IMR-90 (cell line): ENCODE results near the gene TERC. TPM values are rescaled to one million over a fixed set of nuclear protein-coding genes. Genes with fewer than 3 reads are reported as not detected.
A peak's percentile ranks its signal among the peaks of the same experiment; 100 is the strongest.

Experiments
- ATAC-seq: fragments of 200-7000 bp; cut with Tn5 transposase; 2 replicates; pipeline ENCODE4 v1.9.1; 2020; ENCODE audit warnings: low read depth, mild to moderate bottlenecking, moderate library complexity
- Bru-seq: library from RNA; stranded (reverse); fragments of 400-500 nt; gene quantifications from one replicate; lab custom pipeline; 2021; lab: Mats Ljungman, UMichigan
- BruChase-seq, 2 experiments: library from RNA; stranded (reverse); fragments of 400-500 nt; gene quantifications; one replicate each; lab custom pipeline; 2021; lab: Mats Ljungman, UMichigan
- BruUV-seq: library from RNA; stranded (reverse); fragments of 400-500 nt; replicated peaks from 2 replicates; lab custom pipeline; 2021; lab: Mats Ljungman, UMichigan
- CTCF ChIA-PET: fragments of 300-600 bp; formaldehyde crosslinking; extraction: SDS; loops from one replicate; lab custom pipeline; 2021; ENCODE audit warnings: antibody characterized with exemption; lab: Yijun Ruan, JAX
- POLR2A ChIA-PET: fragments of 300-600 bp; sonication (Branson Sonifier 250); formaldehyde crosslinking; loops from one replicate; lab custom pipeline; 2022; ENCODE audit warnings: antibody characterized with exemption; ENCODE audit not compliant: unreplicated experiment; lab: Charles Lee
- DNase-seq: peaks from one replicate; pipeline ENCODE4 v3.0.0; 2013
- H2AFZ ChIP-seq: replicated peaks from 2 replicates; pipeline ENCODE3; 2013; ENCODE audit warnings: low read length, mild to moderate bottlenecking; ENCODE audit not compliant: poor library complexity
- H2AK5ac ChIP-seq: 2 replicates; pipeline ENCODE4 v1.6.1; 2013; ENCODE audit warnings: low read depth, low read length, inconsistent platforms
- H2AK9ac ChIP-seq: replicated peaks from 2 replicates; pipeline ENCODE3; 2013; ENCODE audit warnings: mild to moderate bottlenecking, low read depth, low read length, moderate library complexity; ENCODE audit not compliant: poor library complexity
- H2BK120ac ChIP-seq: 2 replicates; pipeline ENCODE4 v1.6.1; 2013; ENCODE audit warnings: low read depth, low read length, inconsistent platforms
- H2BK15ac ChIP-seq: 3 replicates; pipeline ENCODE4 v1.6.1; 2013; ENCODE audit warnings: low read depth, low read length, inconsistent platforms
- H2BK20ac ChIP-seq: 2 replicates; pipeline ENCODE4 v1.6.1; 2013; ENCODE audit warnings: low read depth, mild to moderate bottlenecking, inconsistent platforms, low read length, moderate library complexity
- H2BK5ac ChIP-seq: 2 replicates; pipeline ENCODE4 v1.6.1; 2013; ENCODE audit warnings: mild to moderate bottlenecking, low read depth, low read length, inconsistent platforms; ENCODE audit not compliant: poor library complexity, severe bottlenecking
- H3K14ac ChIP-seq: replicated peaks from 2 replicates; pipeline ENCODE4 v1.6.1; 2013; ENCODE audit warnings: low read depth, low read length, inconsistent platforms
- H3K18ac ChIP-seq: 2 replicates; pipeline ENCODE4 v1.6.1; 2013; ENCODE audit warnings: low read depth, low read length, control low read depth
- H3K23ac ChIP-seq: 2 replicates; pipeline ENCODE4 v1.6.1; 2013; ENCODE audit warnings: low read depth, low read length, inconsistent platforms
- H3K27ac ChIP-seq: 2 replicates; pipeline ENCODE4 v1.5.1; 2013; ENCODE audit warnings: mild to moderate bottlenecking, control low read depth, low read length; ENCODE audit not compliant: insufficient read depth
- H3K27me3 ChIP-seq: 2 replicates; pipeline ENCODE4 v1.6.1; 2013; ENCODE audit warnings: low read length; ENCODE audit not compliant: control insufficient read depth, insufficient read depth
- H3K36me3 ChIP-seq: 2 replicates; pipeline ENCODE4 v1.6.1; 2013; ENCODE audit warnings: low read length, mixed read lengths; ENCODE audit not compliant: control insufficient read depth, insufficient read depth
- H3K4ac ChIP-seq: 2 replicates; pipeline ENCODE4 v1.6.1; 2013; ENCODE audit warnings: low read depth, low read length, inconsistent platforms
- H3K4me1 ChIP-seq: 2 replicates; pipeline ENCODE4 v1.6.1; 2013; ENCODE audit warnings: low read length, mixed read lengths; ENCODE audit not compliant: control insufficient read depth, insufficient read depth
- H3K4me2 ChIP-seq: 2 replicates; pipeline ENCODE4 v1.6.1; 2013; ENCODE audit warnings: low read depth, mild to moderate bottlenecking, control low read depth, low read length, moderate library complexity
- H3K4me3 ChIP-seq: 2 replicates; pipeline ENCODE4 v1.5.1; 2013; ENCODE audit warnings: low read depth, mild to moderate bottlenecking, control low read depth, low read length, moderate library complexity; ENCODE audit not compliant: insufficient read depth
- H3K56ac ChIP-seq: 2 replicates; pipeline ENCODE4 v1.6.1; 2013; ENCODE audit warnings: low read length, inconsistent platforms; ENCODE audit not compliant: insufficient read depth; ENCODE audit errors: extremely low read depth
- H3K79me1 ChIP-seq, 2 experiments: 2 replicates each; pipeline ENCODE4 v1.6.1; 2013; ENCODE audit warnings: low read length in 2 of 2, inconsistent platforms in 1 of 2, low read depth in 1 of 2
- H3K9ac ChIP-seq: 2 replicates; pipeline ENCODE4 v1.6.1; 2013; ENCODE audit warnings: low read depth, low read length, control low read depth
- H3K9me1 ChIP-seq: 2 replicates; pipeline ENCODE4 v1.6.1; 2013; ENCODE audit warnings: low read length, inconsistent platforms; ENCODE audit not compliant: insufficient read depth
- H3K9me3 ChIP-seq: 2 replicates; pipeline ENCODE4 v1.6.1; 2013; ENCODE audit warnings: low read length; ENCODE audit not compliant: control insufficient read depth, insufficient read depth
- H4K20me1 ChIP-seq: 2 replicates; pipeline ENCODE4 v1.6.1; 2013; ENCODE audit warnings: low read length, inconsistent platforms; ENCODE audit not compliant: insufficient read depth
- H4K5ac ChIP-seq: 2 replicates; pipeline ENCODE4 v1.6.1; 2013; ENCODE audit warnings: mild to moderate bottlenecking, low read depth, low read length, control low read depth
- H4K8ac ChIP-seq, 2 experiments: 2 replicates each; pipeline ENCODE4 v1.6.1; 2013; ENCODE audit warnings: low read depth in 2 of 2, low read length in 2 of 2, control low read depth in 1 of 2, inconsistent platforms in 1 of 2
- H4K91ac ChIP-seq: 2 replicates; pipeline ENCODE4 v1.6.1; 2013; ENCODE audit warnings: low read depth, low read length, inconsistent platforms; ENCODE audit not compliant: insufficient read depth
- MAZ ChIP-seq: IDR thresholded peaks from 2 replicates; pipeline ENCODE4 v1.6.1; 2012; ENCODE audit warnings: low read depth, mild to moderate bottlenecking, low read length, improper control_type of control experiment, moderate library complexity, borderline replicate concordance
- POLR2A ChIP-seq: IDR thresholded peaks from 2 replicates; pipeline ENCODE4 v1.6.1; 2012; ENCODE audit warnings: mild to moderate bottlenecking, low read depth, low read length
- RCOR1 ChIP-seq: IDR thresholded peaks from 2 replicates; pipeline ENCODE4 v1.6.1; 2012; ENCODE audit warnings: mild to moderate bottlenecking, low read length, improper control_type of control experiment; ENCODE audit not compliant: insufficient replicate concordance
- WGBS, 2 experiments: methylation state at CpG; one replicate each; pipeline versions ENCODE4 v1.1.5 to v1.1.7; 2013; ENCODE audit warnings: missing lambda C conversion rate in 2 of 2; ENCODE audit not compliant: insufficient read length in 1 of 2; ENCODE audit errors: extremely low coverage in 2 of 2; 5-methylcytosine and 5-hydroxymethylcytosine counted together
- dilution Hi-C: fragments of 300-500 bp; cut with HindIII; formaldehyde crosslinking; loops from one replicate; pipeline ENCODE4 v1.14.3; 2018; ENCODE audit warnings: low sequenced_read_pairs; ENCODE audit not compliant: unreplicated experiment
- in situ Hi-C: fragments of 300-500 bp; cut with MboI; formaldehyde crosslinking; loops from 3 replicates; pipeline ENCODE4 v1.14.3; 2019; ENCODE audit warnings: low sequenced_read_pairs, inconsistent platforms, mixed read lengths
- intact Hi-C: fragments of 100-400 bp; cut with micrococcal nuclease; formaldehyde crosslinking; loops from 2 replicates; pipeline ENCODE4 v1.10.0; 2022
- long read RNA-seq: library from polyadenylated mRNA; unstranded; transcript quantifications from one replicate; pipeline ENCODE4 v2.0.0, GENCODE V29; 2021; ENCODE audit not compliant: unreplicated experiment
- polyA plus RNA-seq, 3 experiments: library from polyadenylated mRNA; depleted of rRNA; stranded (reverse); fragments of >200 nt; gene quantifications; 2 replicates each; pipeline ENCODE4 v1.2.3, GENCODE V29; 2012; ENCODE audit warnings: low replicate concordance in 1 of 3
- total RNA-seq: library from RNA; depleted of rRNA; stranded (reverse); fragments of >200 nt; gene quantifications from 2 replicates; pipeline ENCODE4 v1.2.3, GENCODE V29; 2012; rRNA removed

TERC gene
- total RNA-seq (17.8 and 57.0 TPM in 2 replicates), polyA plus RNA-seq (2012; rRNA removed) (not detected in 2 replicates), Bru-seq, nascent RNA (percentile 56 among the genes with signal in this experiment), BruChase-seq, experiment 1, labeled RNA remaining after a 6-hour chase (percentile 49 among the genes with signal in this experiment), BruChase-seq, experiment 2, labeled RNA remaining after a 2-hour chase (percentile 41 among the genes with signal in this experiment)
- polyA plus RNA-seq (2012; cell fraction: cytosol; rRNA removed), result 0.13 TPM in 1 of 2 replicates, not detected in the other
- polyA plus RNA-seq (2012; cell fraction: nucleus; rRNA removed; ENCODE audit: low replicate concordance), result 0.45 and 0.89 TPM in 2 replicates
- long read RNA-seq, result 0 reads

GRCh38 chr3:169764882-169765612, at the start of gene TERC:
TERC (minus strand) TSS chr3:169765060.
- Histone ChIP-seq H3K27ac (peak within 1 kb of the TSS; percentile 88), H3K4me2 (peak within 1 kb of the TSS; percentile 97), H3K9ac (peak within 1 kb of the TSS; percentile 92), H3K4ac (peak within 1 kb of the TSS; percentile 99), H2BK120ac (peak within 1 kb of the TSS; percentile 57), H3K9me3 (peaks cover 3% of the 10 kb centered on the region; the same call in 1 of the 2 replicates), H4K5ac (peak within 1 kb of the TSS; percentile 100), H4K91ac (peak within 1 kb of the TSS; percentile 92), H2AK5ac (peak within 1 kb of the TSS; percentile 93), H3K36me3 (no peaks in the 10 kb centered on the region), H2BK5ac (peak within 1 kb of the TSS; percentile 80), H2BK15ac (no peak within 1 kb of the TSS), H4K20me1 (no peaks in the 10 kb centered on the region), H3K14ac (peak within 1 kb of the TSS; percentile 98), H2AFZ (peak within 1 kb of the TSS; percentile 96), H4K8ac (peak within 1 kb of the TSS; percentile 84 to 98), H3K18ac (peak within 1 kb of the TSS; percentile 73), H3K56ac (peak within 1 kb of the TSS; percentile 87), H3K23ac (peak within 1 kb of the TSS; percentile 95), H3K9me1 (no peaks in the 10 kb centered on the region), H3K4me3 (peak within 1 kb of the TSS; percentile 89), H2AK9ac (peak within 1 kb of the TSS; percentile 97), H3K79me1 (no peaks in the 10 kb centered on the region), H3K27me3 (no peaks in the 10 kb centered on the region), H2BK20ac (no peak within 1 kb of the TSS; the same call in 1 of the 2 replicates), H3K4me1 (peaks cover 4% of the 10 kb centered on the region; the same call in 1 of the 2 replicates)
- ChIA-PET CTCF (no interaction called here), POLR2A (interaction anchor here (1.0 kb wide), 1 partner anchor 47 kb away, joined by 3 read pairs; no protein-coding TSS in a partner anchor)
- WGBS, 2 experiments, result 9% methylated on average over 12 of the region's 42 CpGs; no CpG with 5 or more reads in 1 of the 2 experiments
- in situ Hi-C loops, result loop anchor here (25.0 kb wide), 1 partner anchor 1678 kb away; the partner anchor contains the start of gene GOLIM4
- dilution Hi-C loops, result no loop called here
- TSS peak; percentile 91 for BruUV-seq
- intact Hi-C loops, result no loop called here
- TF ChIP-seq MAZ (peak; percentile 23; the same call in 1 of the 2 replicates), RCOR1 (no peak), POLR2A (peak; percentile 97)
- DNase-seq, result peak; percentile 82
- ATAC-seq, result peak; percentile 86
